OCI-LY7 (cell line): ENCODE measurements around the gene AQR. TPM values are rescaled to one million over a fixed set of nuclear protein-coding genes. Genes with fewer than 3 reads are reported as not detected.

ENCODE experiments used
- BruUV-seq: library from RNA; stranded (reverse); fragments of 400-500 nt; replicated peaks from 2 replicates; lab custom pipeline; 2021; lab: Mats Ljungman, UMichigan
- CTCF ChIA-PET: fragments of 300-600 bp; sonication (Branson Sonifier 250); formaldehyde crosslinking; loops from one replicate; lab custom pipeline; 2022; ENCODE audit warnings: antibody characterized with exemption; ENCODE audit not compliant: unreplicated experiment; lab: Charles Lee
- POLR2A ChIA-PET: fragments of 300-600 bp; sonication (Branson Sonifier 250); formaldehyde crosslinking; loops from one replicate; lab custom pipeline; 2022; ENCODE audit warnings: antibody characterized with exemption; lab: Charles Lee
- DNase-seq: peaks from one replicate; pipeline ENCODE4 v3.0.0-alpha.2; 2015; ENCODE audit warnings: low spot score
- H2AFZ ChIP-seq: fragments of 200-600 bp; sonication (generic), shearing (Covaris generic); 2 replicates; pipeline ENCODE4 v1.6.1; 2014; ENCODE audit warnings: mild to moderate bottlenecking, antibody characterized with exemption, low read length, moderate library complexity
- H3K27ac ChIP-seq: fragments of 200-600 bp; sonication (generic); 2 replicates; pipeline ENCODE4 v1.5.1; 2014; ENCODE audit warnings: mixed run types, low read depth, mild to moderate bottlenecking, moderate library complexity, low read length, inconsistent platforms; ENCODE audit not compliant: poor library complexity, severe bottlenecking
- H3K36me3 ChIP-seq: fragments of 200-600 bp; sonication (generic); 2 replicates; pipeline ENCODE4 v1.6.1; 2014; ENCODE audit warnings: mild to moderate bottlenecking, antibody characterized with exemption, low read length, moderate library complexity, mixed read lengths; ENCODE audit not compliant: insufficient read depth
- H3K4me1 ChIP-seq: fragments of 200-600 bp; sonication (generic); 2 replicates; pipeline ENCODE4 v1.5.1; 2014; ENCODE audit warnings: mild to moderate bottlenecking, low read length; ENCODE audit not compliant: insufficient read depth, poor library complexity, severe bottlenecking
- H3K4me2 ChIP-seq: fragments of 200-600 bp; sonication (generic); 2 replicates; pipeline ENCODE4 v1.6.1; 2014; ENCODE audit warnings: mild to moderate bottlenecking, low read length
- H3K4me3 ChIP-seq: fragments of 200-600 bp; sonication (generic); 2 replicates; pipeline ENCODE4 v1.5.1; 2014; ENCODE audit warnings: mild to moderate bottlenecking, low read depth, low read length; ENCODE audit not compliant: poor library complexity, severe bottlenecking
- H3K79me2 ChIP-seq: fragments of 200-600 bp; sonication (generic); 2 replicates; pipeline ENCODE4 v1.6.1; 2016; ENCODE audit warnings: low read depth, mild to moderate bottlenecking, low read length, moderate library complexity, mixed read lengths; ENCODE audit not compliant: insufficient read depth
- H3K9me2 ChIP-seq: fragments of 200-600 bp; sonication (generic); 2 replicates; pipeline ENCODE4 v1.6.1; 2016; ENCODE audit warnings: mild to moderate bottlenecking, low read length, mixed read lengths; ENCODE audit not compliant: insufficient read depth
- H3K9me3 ChIP-seq: fragments of 200-600 bp; sonication (generic); 2 replicates; pipeline ENCODE4 v1.6.1; 2014; ENCODE audit warnings: mild to moderate bottlenecking, mixed run types, low read length, mixed read lengths
- H4K20me1 ChIP-seq: fragments of 200-600 bp; sonication (generic); 2 replicates; pipeline ENCODE4 v1.6.1; 2014; ENCODE audit warnings: mild to moderate bottlenecking, antibody characterized with exemption, low read length, moderate library complexity, mixed read lengths; ENCODE audit not compliant: insufficient read depth
- EZH2phosphoT487 ChIP-seq: fragments of 200-600 bp; sonication (generic); IDR thresholded peaks from 2 replicates; pipeline ENCODE4 v1.6.1; 2018; ENCODE audit warnings: low read depth, borderline replicate concordance, mild to moderate bottlenecking, mixed run types, antibody characterized with exemption, low read length, moderate library complexity, mixed read lengths
- intact Hi-C: fragments of 100-400 bp; cut with micrococcal nuclease; formaldehyde crosslinking; loops from one replicate; pipeline ENCODE4 v1.10.0; 2022; ENCODE audit not compliant: unreplicated experiment
- total RNA-seq, 2 experiments: library from RNA; depleted of rRNA in 1 of 2; stranded (reverse); fragments of >200 nt in 1 of 2; shearing (Covaris generic) in 1 of 2; gene quantifications; 2 replicates each; pipeline ENCODE4 v1.2.3, GENCODE V29; 2014 to 2022
- TF ChIP-seq, protein P1 (sequence below): fragments of 200-600 bp; sonication (generic); conservative IDR thresholded peaks from 2 replicates; pipeline ENCODE4 v1.5.1; 2014; ENCODE audit warnings: mild to moderate bottlenecking, antibody characterized with exemption, low read length, moderate library complexity, mixed read lengths

The AQR gene
- total RNA-seq, 2 experiments from 2014 or later = 18.5 to 36.4 TPM

DNA sequence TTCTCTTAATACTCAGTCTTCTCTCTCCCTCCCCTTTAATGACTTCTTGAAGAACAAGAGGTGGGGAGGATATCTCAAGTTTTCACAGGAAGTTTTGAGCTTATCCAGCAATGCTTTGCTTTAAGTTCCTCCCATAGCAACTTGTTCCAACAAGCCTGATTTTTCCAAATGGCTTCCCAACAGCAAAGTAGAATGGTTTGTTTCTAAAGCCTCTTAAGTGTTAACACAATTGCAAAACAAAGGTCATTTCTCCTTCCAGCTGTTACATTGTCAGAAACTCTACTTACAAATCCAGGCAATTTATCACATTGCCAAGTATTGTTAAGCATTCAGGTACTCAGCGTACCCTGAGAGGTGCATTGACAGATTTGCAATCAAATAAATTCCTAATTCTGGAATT is 25.4 kb upstream of the AQR start:
- CTCF ChIA-PET = no interaction called here
- intact Hi-C loops = no loop called here

DNA sequence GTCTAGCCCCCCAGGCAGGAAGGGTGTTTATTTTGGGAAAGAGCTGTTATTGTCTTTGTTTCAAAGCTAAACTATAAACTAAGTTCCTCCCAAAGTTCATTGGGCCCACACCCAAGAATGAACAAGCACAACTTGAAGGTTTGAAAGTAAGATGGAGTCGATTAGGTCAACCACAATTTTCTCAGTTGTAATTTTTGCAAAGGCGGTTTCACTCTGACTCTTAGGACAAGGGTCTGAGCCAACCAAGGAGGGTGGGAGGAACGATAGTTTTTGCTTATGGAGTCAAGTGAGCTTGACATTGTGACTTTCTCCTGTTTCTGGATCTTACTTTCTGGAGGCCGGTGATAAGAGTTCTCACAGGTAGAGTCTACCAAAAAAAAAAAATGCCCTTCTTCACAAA is 24.3 kb upstream of the AQR start:
- no TSS peak for BruUV-seq
- Histone ChIP-seq H3K27ac (no peak overlapping the region), H3K36me3 (no peaks in the 10 kb centered on the region), H3K79me2 (no peaks in the 10 kb centered on the region), H2AFZ (no peak overlapping the region), H4K20me1 (no peaks in the 10 kb centered on the region), H3K4me1 (peaks cover 9% of the 10 kb centered on the region), H3K9me3 (no peaks in the 10 kb centered on the region), H3K9me2 (no peaks in the 10 kb centered on the region), H3K4me3 (no peak overlapping the region), H3K4me2 (no peak overlapping the region)
- ChIA-PET CTCF (no interaction called here), POLR2A (no interaction called here)
- intact Hi-C loops = no loop called here
- no peak for TF ChIP-seq EZH2phosphoT487
- TF ChIP-seq, protein P1, sequence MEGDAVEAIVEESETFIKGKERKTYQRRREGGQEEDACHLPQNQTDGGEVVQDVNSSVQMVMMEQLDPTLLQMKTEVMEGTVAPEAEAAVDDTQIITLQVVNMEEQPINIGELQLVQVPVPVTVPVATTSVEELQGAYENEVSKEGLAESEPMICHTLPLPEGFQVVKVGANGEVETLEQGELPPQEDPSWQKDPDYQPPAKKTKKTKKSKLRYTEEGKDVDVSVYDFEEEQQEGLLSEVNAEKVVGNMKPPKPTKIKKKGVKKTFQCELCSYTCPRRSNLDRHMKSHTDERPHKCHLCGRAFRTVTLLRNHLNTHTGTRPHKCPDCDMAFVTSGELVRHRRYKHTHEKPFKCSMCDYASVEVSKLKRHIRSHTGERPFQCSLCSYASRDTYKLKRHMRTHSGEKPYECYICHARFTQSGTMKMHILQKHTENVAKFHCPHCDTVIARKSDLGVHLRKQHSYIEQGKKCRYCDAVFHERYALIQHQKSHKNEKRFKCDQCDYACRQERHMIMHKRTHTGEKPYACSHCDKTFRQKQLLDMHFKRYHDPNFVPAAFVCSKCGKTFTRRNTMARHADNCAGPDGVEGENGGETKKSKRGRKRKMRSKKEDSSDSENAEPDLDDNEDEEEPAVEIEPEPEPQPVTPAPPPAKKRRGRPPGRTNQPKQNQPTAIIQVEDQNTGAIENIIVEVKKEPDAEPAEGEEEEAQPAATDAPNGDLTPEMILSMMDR = no peak
- DNase-seq = no peak

More for the DNA sequence above, 25.4 kb upstream of the AQR start:
- no peak overlapping the region for H2AFZ ChIP-seq
- H3K4me3 ChIP-seq = no peak overlapping the region
- H4K20me1 ChIP-seq = no peaks in the 10 kb centered on the region
- DNase-seq = no peak
- H3K4me1 ChIP-seq = no peaks in the 10 kb centered on the region
- no TSS peak for BruUV-seq
- no peak overlapping the region for H3K27ac ChIP-seq
- TF ChIP-seq EZH2phosphoT487 = no peak
- H3K9me3 ChIP-seq = no peaks in the 10 kb centered on the region
- no peaks in the 10 kb centered on the region for H3K9me2 ChIP-seq
- H3K4me2 ChIP-seq = no peak overlapping the region
- POLR2A ChIA-PET = interaction anchor here (0.6 kb wide), 1 partner anchor 37 kb away, joined by 5 read pairs; no protein-coding TSS in a partner anchor
- no peaks in the 10 kb centered on the region for H3K36me3 ChIP-seq
- H3K79me2 ChIP-seq = no peaks in the 10 kb centered on the region

DNA sequence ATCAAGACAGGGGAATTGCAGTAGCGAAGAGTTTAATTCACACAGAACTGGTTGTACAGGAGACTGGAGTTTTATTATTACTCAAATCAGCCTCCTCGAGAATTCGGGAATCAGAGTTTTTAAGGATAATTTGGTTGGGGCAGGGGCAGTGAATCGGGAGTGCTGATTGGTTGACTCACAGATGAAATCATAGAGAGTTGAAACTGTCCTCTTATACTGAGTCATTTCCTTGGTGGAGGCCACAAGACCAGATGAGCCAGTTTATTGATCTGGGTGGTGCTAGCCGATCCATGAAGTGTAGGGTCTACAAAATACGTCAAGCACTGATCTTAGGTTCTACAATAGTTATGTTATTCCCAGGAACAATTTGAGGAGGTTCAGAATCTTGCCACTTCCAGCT is 23.9 kb upstream of the AQR start:
- no peak overlapping the region for H3K4me2 ChIP-seq
- no peak overlapping the region for H2AFZ ChIP-seq
- H3K36me3 ChIP-seq = no peaks in the 10 kb centered on the region
- no peaks in the 10 kb centered on the region for H3K9me2 ChIP-seq
- no peak for DNase-seq
- H3K4me1 ChIP-seq = peaks cover 13% of the 10 kb centered on the region
- no peaks in the 10 kb centered on the region for H4K20me1 ChIP-seq
- BruUV-seq = no TSS peak
- H3K27ac ChIP-seq = no peak overlapping the region
- CTCF ChIA-PET = no interaction called here
- intact Hi-C loops = no loop called here
- no peaks in the 10 kb centered on the region for H3K79me2 ChIP-seq
- H3K4me3 ChIP-seq = no peak overlapping the region
- POLR2A ChIA-PET = no interaction called here
- H3K9me3 ChIP-seq = no peaks in the 10 kb centered on the region
- no peak for TF ChIP-seq EZH2phosphoT487
- TF ChIP-seq, protein P1 = no peak
